Activated naive CD8-positive, alpha-beta T cell treated with anti-CD3 and anti-CD28 coated beads, Interleukin-2, amount 50 U/mL, for 24 hours (primary cell): ENCODE data around the gene SGSM1.
A peak's percentile ranks its signal among the peaks of the same experiment; 100 is the strongest.

Experiments
- ATAC-seq: fragments of 150-1000 bp; cut with Tn5 transposase; one replicate; pipeline ENCODE4 v1.10.0; 2021
- DNase-seq: peaks from one replicate; pipeline ENCODE4 v3.0.0; 2021
- H3K27ac Mint-ChIP-seq: one replicate; pipeline ENCODE4 v1.8.0; 2021; ENCODE audit warnings: mild to moderate bottlenecking, mixed read lengths
- H3K27me3 Mint-ChIP-seq: one replicate; pipeline ENCODE4 v1.8.0; 2021; ENCODE audit warnings: mixed read lengths
- H3K36me3 Mint-ChIP-seq: one replicate; pipeline ENCODE4 v1.8.0; 2021; ENCODE audit warnings: low read depth, mixed read lengths
- H3K4me1 Mint-ChIP-seq: one replicate; pipeline ENCODE4 v1.8.0; 2021; ENCODE audit warnings: mixed read lengths
- H3K4me3 Mint-ChIP-seq: one replicate; pipeline ENCODE4 v1.8.0; 2021; ENCODE audit warnings: mild to moderate bottlenecking, moderate library complexity, mixed read lengths
- H3K9me3 Mint-ChIP-seq: one replicate; pipeline ENCODE4 v1.8.0; 2021; ENCODE audit warnings: mixed read lengths

The SGSM1 gene

DNA sequence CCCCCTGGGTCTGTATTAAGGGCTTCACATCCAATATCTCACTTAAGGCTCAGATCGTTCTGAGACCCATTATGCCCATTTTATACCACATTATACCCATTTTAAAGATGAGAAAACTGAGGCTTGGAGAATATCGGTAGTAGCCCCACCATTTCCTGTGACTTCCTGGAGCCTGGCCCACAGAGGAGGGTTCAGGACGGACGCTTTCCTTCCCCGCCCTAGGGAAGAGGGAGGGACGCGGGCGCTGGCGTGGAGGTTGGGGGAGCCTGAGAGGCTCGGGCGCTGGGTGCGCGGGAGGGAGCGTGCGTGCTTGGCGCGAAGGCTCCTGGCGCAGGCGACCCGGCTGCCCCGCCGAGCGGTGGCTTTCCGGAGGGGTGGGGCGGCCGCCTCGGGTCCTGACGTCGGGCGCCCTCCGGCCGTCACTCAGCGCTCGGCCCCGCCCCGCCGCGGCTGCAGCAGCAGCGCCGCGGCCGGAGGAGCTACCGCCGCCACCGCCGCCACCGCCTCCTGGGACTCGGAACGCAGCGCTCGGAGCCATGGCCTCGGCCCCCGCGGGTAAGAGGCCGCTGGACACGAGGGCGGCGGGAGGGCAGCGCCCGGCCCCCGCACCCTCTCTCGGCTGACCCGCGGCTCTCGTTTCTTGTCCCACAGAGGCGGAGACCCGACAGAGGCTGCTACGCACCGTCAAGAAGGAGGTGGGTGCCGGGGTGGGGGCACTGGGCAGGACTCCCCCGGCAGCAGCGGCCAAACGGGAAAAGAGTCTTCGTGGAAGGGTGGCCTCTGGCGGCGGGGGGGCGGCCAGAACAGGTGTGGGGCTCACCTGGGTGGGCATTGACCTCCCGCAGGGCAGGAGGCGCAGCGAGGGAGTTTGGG lies at the start of gene SGSM1:
Gene SGSM1 (plus strand): TSS at position 422 of the 873 bp plus-strand sequence. CDS start 115 bp downstream, at position 537.
- Mint-ChIP-seq H3K4me1 (peaks cover 26% of the 10 kb centered on the region), H3K9me3 (no peaks in the 10 kb centered on the region), H3K4me3 (peak within 1 kb of the TSS; percentile 63), H3K27me3 (peaks cover 5% of the 10 kb centered on the region), H3K27ac (no peak within 1 kb of the TSS), H3K36me3 (no peaks in the 10 kb centered on the region)
- ATAC-seq (peak; percentile 77), DNase-seq (peak; percentile 83)

DNA sequence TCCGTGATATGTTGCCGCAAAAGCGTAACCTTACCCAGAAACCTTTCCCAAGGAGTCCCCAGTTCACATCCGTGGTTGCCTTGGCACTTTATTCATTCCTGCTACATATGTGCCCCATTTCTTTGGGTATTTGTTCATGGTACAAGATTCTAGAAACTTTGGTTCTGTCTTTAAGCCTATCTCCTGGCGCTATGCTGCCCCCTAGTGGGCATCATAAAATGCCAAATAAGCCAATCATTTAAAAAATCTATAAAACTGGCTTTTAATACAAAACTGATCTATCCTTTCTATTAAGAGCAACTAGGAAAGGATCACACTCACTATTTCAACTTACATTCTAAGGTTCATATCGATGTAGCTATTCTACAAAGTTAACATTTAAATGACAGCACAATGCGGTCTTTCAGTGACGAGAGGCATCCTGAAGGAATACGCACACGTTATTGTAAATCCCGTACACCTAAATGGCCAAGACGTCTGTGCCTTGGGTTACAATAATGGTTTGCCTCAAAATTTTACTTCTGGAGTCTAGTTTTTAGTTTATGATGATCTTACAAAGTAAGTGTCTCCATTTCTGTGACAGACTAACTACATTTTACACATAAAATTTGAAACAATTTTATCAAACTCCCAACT lies 47.7 kb upstream of the SGSM1 start:
- DNase-seq (peak; percentile 63), ATAC-seq (no peak)
- Mint-ChIP-seq H3K4me1 (no peaks in the 10 kb centered on the region), H3K4me3 (no peak overlapping the region), H3K27me3 (no peaks in the 10 kb centered on the region), H3K27ac (no peak overlapping the region), H3K36me3 (no peaks in the 10 kb centered on the region), H3K9me3 (no peaks in the 10 kb centered on the region)

- DNase-seq = no peak
- Mint-ChIP-seq H3K4me1 (no peaks in the 10 kb centered on the region), H3K27ac (no peak overlapping the region), H3K9me3 (no peaks in the 10 kb centered on the region), H3K4me3 (no peak overlapping the region), H3K27me3 (no peaks in the 10 kb centered on the region), H3K36me3 (no peaks in the 10 kb centered on the region)
- ATAC-seq = no peak
Observed at GRCh38 chr22:24759765-24760164, 46.2 kb upstream of the SGSM1 start.

DNA sequence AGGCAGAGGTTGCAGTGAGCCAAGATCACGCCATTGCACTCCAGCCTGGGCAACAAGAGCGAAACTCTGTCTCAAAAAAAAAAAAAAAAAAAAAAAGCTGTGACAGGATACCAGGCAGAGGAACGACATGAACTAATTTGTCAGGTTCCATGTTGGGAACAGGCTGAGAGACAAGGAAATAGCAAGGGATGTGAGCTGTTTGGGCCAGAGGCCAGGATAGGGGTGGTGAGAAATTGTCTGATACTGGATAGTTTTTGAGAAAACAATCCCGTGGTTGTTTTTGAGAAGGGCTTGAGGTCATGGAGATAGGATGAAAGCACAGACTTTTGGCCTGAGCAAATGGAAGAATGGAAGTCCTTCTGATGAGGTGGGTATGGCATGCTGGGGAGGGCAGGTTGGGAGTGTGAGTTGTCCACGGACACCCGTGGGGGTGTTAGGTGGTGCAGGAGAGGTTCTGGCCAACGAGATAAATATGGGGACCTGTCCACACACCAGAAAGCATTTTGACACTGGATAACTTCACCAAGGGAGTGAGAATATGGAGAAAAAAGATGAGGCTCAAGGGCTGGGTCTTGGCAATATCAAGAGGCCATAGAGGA lies 45.2 kb upstream of the SGSM1 start:
- H3K4me1 Mint-ChIP-seq = no peaks in the 10 kb centered on the region
- DNase-seq (no peak), ATAC-seq (no peak)
- no peaks in the 10 kb centered on the region for H3K27me3 Mint-ChIP-seq
- no peaks in the 10 kb centered on the region for H3K9me3 Mint-ChIP-seq
- H3K4me3 Mint-ChIP-seq = no peak overlapping the region
- H3K36me3 Mint-ChIP-seq = no peaks in the 10 kb centered on the region
- H3K27ac Mint-ChIP-seq = no peak overlapping the region

DNA sequence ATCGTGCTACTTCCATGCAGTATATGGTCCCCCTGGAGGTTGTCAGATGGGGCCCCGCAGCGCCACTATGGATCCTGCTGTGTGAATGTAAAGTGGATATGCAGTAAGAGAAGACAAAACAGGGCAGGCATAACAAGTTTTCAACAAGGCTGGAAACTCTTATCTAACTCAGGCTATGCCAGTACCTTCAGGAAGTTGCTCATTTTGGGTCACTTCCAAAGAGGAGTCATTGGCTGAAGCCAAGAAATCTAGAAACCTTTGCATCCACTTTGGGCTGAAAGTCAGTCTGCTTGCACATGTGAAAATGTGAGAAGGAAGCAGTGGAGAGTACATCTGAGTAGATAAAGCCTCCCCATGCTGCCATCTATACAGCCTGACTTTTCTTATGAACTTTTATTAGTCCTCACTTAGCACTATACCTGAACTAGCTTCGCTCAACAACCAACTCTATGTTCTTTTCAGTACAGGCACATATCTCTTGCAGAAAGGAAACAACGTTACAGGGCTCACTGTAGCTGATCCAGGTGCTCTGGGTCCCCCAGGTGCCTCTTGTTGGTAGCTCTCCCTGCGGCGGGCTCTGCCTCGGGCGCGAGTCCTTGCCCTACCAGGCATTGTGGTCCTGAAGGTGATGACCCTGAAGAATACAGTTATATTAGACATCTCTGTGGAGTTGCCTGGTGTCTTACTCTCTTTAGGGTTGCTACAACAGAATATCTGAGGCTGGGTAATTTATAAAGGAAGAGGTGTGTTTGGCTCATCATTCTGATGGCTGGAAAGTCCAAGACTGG lies 43.9 kb upstream of the SGSM1 start:
- H3K4me1 Mint-ChIP-seq = no peaks in the 10 kb centered on the region
- ATAC-seq = no peak
- H3K9me3 Mint-ChIP-seq = no peaks in the 10 kb centered on the region
- no peaks in the 10 kb centered on the region for H3K36me3 Mint-ChIP-seq
- no peak overlapping the region for H3K4me3 Mint-ChIP-seq
- no peak for DNase-seq
- no peak overlapping the region for H3K27ac Mint-ChIP-seq
- H3K27me3 Mint-ChIP-seq = no peaks in the 10 kb centered on the region

- Mint-ChIP-seq H3K4me1 (no peaks in the 10 kb centered on the region), H3K27me3 (peaks cover 5% of the 10 kb centered on the region), H3K27ac (no peak overlapping the region), H3K9me3 (no peaks in the 10 kb centered on the region), H3K4me3 (no peak overlapping the region), H3K36me3 (no peaks in the 10 kb centered on the region)
- ATAC-seq = no peak
- no peak for DNase-seq
Observed at GRCh38 chr22:24763872-24764485, 42.0 kb upstream of the SGSM1 start.

GRCh38 chr22:24765166-24765565 lies 40.8 kb upstream of the SGSM1 start:
- ATAC-seq (no peak), DNase-seq (no peak)
- Mint-ChIP-seq H3K9me3 (no peaks in the 10 kb centered on the region), H3K27ac (no peak overlapping the region), H3K4me3 (no peak overlapping the region), H3K27me3 (peaks cover 5% of the 10 kb centered on the region), H3K4me1 (no peaks in the 10 kb centered on the region), H3K36me3 (no peaks in the 10 kb centered on the region)

DNA sequence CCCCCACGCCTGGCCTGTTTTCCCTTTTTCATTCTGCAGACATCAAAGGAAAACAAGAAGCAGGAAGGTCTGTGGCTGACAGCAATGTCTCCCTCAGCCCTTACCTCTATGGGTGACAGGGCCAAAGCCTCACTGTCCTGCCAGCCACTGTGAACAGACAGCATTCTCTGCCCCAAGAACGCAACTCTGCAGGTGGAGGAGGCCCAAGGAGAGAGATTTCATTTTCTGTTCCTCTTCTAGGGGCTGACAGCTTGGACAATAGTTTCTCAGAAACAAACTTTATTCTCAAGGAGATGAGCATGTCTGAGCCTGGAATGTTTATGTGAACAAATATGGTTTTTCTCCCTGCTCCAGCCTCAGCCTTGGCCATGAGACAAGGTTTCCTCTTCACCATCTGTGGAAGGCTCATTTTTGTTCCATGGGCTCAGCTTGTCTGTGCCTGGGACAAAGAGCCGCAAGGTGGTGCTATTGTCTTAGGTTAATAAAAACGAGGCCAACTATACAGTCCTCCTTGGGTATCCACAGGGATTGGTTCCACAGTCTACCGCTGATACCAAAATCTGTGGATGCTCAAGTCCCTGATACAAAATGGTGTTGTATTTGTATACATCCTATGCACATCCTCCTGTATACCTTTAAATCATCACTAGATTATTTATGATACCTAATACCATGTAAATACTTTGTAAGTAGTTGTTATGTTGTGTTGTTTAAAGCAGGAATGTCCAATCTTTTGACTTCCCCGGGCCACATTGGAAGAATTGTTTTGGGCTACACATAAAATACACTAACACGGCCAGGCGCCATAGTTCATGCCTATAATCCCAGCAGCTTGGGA lies 37.3 kb upstream of the SGSM1 start:
- no peaks in the 10 kb centered on the region for H3K4me1 Mint-ChIP-seq
- no peaks in the 10 kb centered on the region for H3K36me3 Mint-ChIP-seq
- DNase-seq (peak; percentile 37), ATAC-seq (peak; percentile 65)
- H3K4me3 Mint-ChIP-seq = no peak overlapping the region
- H3K27ac Mint-ChIP-seq = no peak overlapping the region
- H3K9me3 Mint-ChIP-seq = no peaks in the 10 kb centered on the region
- H3K27me3 Mint-ChIP-seq = peaks cover 20% of the 10 kb centered on the region

- H3K4me1 Mint-ChIP-seq = peaks cover 2% of the 10 kb centered on the region
Observed at GRCh38 chr22:24772493-24773220, 33.4 kb upstream of the SGSM1 start.

GRCh38 chr22:24775769-24776492 lies 30.1 kb upstream of the SGSM1 start:
- Mint-ChIP-seq H3K4me1 (peaks cover 2% of the 10 kb centered on the region), H3K4me3 (no peak overlapping the region), H3K27ac (no peak overlapping the region), H3K36me3 (no peaks in the 10 kb centered on the region), H3K9me3 (no peaks in the 10 kb centered on the region), H3K27me3 (peaks cover 35% of the 10 kb centered on the region)
- no peak for DNase-seq
- no peak for ATAC-seq

More at GRCh38 chr22:24772493-24773220, 33.4 kb upstream of the SGSM1 start:
- H3K36me3 Mint-ChIP-seq = no peaks in the 10 kb centered on the region
- DNase-seq (no peak), ATAC-seq (no peak)
- H3K27me3 Mint-ChIP-seq = peaks cover 32% of the 10 kb centered on the region
- H3K9me3 Mint-ChIP-seq = no peaks in the 10 kb centered on the region
- H3K27ac Mint-ChIP-seq = no peak overlapping the region
- H3K4me3 Mint-ChIP-seq = no peak overlapping the region

- no peaks in the 10 kb centered on the region for H3K36me3 Mint-ChIP-seq
Observed at GRCh38 chr22:24776525-24776924, 29.5 kb upstream of the SGSM1 start.

DNA sequence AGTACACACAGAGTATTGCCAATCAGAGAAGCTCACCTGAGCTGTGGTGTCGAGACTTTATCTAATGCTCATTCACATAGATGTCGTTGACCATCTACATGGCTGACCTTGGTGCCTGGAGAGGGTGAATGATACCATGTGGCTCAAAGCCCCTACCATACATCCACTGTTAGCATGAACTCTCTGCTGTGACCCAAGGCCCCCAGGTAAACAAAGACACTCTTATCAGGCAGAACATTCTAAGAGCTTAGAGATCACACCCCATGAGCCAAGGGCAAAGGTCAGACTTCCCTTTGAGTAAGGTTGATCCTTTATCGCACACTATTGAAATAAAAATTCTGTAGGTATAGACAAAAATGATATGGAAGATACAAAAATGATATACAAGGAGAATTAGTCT lies 16.5 kb upstream of the SGSM1 start:
- DNase-seq (no peak), ATAC-seq (no peak)
- no peak overlapping the region for H3K27ac Mint-ChIP-seq
- H3K4me3 Mint-ChIP-seq = no peak overlapping the region
- H3K36me3 Mint-ChIP-seq = no peaks in the 10 kb centered on the region
- H3K27me3 Mint-ChIP-seq = no peaks in the 10 kb centered on the region
- H3K9me3 Mint-ChIP-seq = no peaks in the 10 kb centered on the region
- no peaks in the 10 kb centered on the region for H3K4me1 Mint-ChIP-seq

More at GRCh38 chr22:24776525-24776924, 29.5 kb upstream of the SGSM1 start:
- no peak for ATAC-seq
- no peak for DNase-seq
- peaks cover 31% of the 10 kb centered on the region for H3K27me3 Mint-ChIP-seq
- no peak overlapping the region for H3K27ac Mint-ChIP-seq
- peaks cover 2% of the 10 kb centered on the region for H3K4me1 Mint-ChIP-seq
- H3K9me3 Mint-ChIP-seq = no peaks in the 10 kb centered on the region
- H3K4me3 Mint-ChIP-seq = no peak overlapping the region
